Stimulated activated CD4-positive, alpha-beta T cell treated with anti-CD3 and anti-CD28 coated beads, Interleukin-15, amount 100 ng/mL, for 1 hour (primary cell): ENCODE measurements around the gene BEST4.
"Not testable (repeated sequence)": the region's sequence is repeated elsewhere in the genome, so short reads cannot be mapped to it uniquely, and the experiment has no call there.

Source experiments
- DNase-seq, 2 donors: peaks; one replicate each; pipeline ENCODE4 v3.0.0-alpha.2; 2020; ENCODE audit warnings: low read depth in 1 of 2, low spot score in 1 of 2

BEST4 gene

DNA sequence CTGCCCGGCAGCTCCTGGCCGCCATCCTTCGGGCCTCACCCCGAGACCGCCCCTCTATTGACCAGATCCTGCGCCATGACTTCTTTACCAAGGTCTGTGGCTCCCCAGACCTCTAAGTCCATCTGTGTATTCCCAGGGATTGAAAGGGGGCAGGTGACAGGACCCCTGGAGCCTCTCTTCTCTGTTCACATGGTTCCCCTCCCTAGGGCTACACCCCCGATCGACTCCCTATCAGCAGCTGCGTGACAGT, 15.0 kb upstream of the BEST4 start:
- no peak for DNase-seq

DNA sequence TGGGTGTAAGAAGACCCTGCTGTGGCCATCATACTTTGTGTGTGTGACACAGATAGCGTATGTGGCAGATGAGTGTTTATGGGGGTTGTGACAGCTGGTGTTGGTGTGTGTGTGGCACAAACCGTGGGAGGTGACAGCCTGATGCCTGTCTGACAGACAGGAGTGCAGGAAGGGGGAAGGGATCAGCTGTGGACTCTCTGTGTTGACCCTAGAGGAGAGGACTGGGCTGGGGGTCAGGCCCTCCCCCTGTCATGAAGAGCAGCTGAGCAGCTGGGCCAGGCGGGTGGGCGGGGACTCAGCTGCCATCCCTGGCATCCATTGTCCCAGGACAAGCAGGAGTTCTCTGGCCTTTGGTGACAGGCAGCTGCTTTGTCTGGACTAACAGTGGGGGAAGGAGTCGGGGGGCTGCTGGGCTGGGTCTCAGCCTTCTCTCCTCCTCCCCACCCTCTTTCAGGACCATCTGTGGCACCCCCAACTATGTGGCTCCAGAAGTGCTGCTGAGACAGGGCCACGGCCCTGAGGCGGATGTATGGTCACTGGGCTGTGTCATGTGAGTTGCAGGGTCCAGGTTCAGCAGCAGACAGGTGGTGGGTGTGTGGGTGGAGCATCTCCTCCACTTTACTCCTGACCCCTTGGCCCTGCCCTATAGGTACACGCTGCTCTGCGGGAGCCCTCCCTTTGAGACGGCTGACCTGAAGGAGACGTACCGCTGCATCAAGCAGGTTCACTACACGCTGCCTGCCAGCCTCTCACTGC, 14.5 kb upstream of the BEST4 start:
- DNase-seq: no peak

DNA sequence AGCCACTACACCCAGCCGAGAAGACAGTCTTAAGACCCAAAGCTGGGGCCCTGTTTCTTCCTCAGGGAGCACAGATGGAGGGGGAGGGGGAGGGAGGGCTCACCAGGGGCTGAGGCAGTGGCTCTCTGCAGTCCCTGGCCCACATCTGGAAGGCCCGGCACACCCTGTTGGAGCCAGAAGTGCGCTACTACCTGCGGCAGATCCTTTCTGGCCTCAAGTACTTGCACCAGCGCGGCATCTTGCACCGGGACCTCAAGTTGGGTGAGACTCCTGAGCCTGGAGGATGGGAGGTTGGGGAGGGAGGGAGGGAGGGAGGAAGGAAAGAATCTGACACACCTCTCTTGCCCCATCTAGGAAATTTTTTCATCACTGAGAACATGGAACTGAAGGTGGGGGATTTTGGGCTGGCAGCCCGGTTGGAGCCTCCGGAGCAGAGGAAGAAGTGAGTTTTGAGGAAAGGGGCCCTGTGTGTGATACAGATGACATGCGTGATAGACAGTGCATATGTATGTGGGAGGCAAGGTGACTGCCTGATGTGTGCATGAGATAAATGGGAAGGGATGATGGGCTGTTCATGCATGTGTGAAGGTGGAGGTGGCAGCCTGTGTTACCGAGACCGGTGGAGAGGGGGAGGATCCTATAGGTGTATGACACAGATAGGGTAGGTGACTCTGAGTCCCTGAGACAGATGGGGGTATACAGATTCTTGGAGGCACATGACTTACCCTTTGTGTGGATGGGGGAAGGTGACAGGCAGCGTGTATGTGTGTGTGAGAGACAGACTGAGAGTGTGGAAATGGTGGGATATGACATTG, 13.7 kb upstream of the BEST4 start:
- DNase-seq: peak in 1 of 2 donors; percentile 37

DNA sequence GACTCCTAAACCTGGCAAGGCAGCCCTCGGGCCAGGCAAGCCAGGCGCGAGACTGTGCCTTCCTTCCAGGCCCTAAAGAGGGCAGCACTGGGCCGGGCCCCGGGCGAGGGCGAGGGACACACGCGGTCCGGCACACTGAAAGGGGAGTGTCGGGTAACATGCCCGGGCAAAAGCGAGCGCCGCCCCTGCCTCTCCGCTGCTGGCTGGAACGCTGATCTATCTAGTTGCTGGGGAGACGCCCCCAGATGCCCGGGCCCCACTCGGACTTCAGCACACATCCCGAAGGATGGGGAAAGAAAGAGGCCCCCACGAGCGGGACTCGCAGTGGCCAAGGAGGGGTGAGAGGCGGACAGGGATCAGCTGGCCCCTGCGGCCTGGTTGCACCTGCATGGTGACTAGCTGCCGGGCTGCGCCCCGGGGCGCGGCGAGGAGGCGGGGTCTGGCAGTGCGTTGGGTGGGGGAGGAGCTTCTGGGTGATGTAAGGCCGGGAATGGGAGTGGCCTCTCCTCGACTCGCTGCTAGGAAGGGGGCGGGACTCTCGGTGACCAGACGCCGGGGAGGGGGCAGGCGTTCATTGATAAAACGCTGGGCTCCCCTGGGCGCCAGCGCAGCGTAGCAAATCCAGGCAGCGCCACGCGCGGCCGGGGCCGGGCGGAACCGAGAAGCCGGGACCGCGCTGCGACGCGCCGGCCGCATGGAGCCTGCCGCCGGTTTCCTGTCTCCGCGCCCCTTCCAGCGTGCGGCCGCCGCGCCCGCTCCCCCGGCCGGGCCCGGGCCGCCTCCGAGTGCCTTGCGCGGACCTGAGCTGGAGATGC, 12.0 kb upstream of the BEST4 start, which contains the start of gene PLK3:
Gene PLK3 (plus strand): TSS at position 608 of the 815 bp plus-strand sequence. CDS start 87 bp downstream, at position 695.
- peak; percentile 95 to 97 for DNase-seq

DNA sequence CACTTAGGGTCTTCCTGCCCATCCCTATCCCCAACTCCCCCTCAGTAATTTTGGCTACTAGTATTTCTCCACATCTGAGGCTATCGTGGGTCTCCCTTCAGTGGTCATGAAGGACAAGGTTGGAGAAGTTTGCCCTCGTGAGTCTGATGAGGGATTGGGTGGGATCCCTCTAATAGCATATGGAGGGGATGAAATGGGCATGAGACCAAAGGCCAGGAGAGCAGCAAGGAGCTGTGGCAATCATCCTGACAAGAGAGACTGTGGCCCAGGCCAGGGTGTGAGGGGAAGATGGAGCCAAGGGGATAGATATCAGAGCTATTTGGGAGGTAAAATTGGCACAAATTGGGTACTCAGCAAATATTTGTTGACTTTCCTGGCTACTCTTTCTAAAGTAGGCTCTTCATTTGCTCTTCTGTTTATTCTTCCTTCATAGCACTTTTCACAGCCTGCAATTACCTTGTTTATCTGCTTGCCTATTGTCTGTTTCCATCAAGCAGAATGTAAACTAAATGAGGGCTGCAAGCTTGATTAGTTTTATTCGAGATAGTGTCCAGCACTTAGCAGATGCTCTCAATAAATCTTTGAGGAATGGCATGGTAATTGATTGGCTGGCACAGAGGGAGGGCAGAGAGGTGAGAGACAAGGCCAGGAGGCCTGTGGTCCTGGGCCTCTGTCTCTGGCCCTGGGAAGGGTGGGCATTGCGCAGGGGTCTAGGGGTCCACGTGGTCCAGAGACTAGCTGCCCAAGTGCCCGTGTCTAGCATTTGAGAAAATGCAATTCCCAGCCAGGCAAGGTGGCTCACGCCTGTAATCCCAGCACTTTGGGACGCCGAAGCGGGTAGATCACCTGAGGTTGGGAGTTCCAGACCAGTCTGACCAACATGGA, 10.8 kb upstream of the BEST4 start:
- DNase-seq: no peak

DNA sequence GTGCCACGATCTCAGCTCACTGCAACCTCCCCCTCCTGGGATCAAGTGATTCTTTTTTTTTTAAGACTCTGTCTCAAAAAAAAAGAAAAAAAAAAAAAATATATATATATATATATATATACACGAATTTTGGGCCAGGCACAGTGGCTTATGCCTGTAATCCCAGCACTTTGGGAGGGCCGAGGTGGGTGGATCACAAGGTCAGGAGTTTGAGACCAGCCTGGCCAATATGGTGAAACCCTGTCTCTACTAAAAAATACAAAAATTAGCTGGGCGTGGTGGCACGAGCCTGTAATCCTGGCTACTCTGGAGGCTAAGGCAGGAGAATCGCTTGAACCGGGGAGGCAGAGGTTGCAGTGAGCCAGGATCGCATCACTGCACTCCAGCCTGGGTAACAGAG, 9.9 kb upstream of the BEST4 start:
- DNase-seq: not testable (repeated sequence)

DNA sequence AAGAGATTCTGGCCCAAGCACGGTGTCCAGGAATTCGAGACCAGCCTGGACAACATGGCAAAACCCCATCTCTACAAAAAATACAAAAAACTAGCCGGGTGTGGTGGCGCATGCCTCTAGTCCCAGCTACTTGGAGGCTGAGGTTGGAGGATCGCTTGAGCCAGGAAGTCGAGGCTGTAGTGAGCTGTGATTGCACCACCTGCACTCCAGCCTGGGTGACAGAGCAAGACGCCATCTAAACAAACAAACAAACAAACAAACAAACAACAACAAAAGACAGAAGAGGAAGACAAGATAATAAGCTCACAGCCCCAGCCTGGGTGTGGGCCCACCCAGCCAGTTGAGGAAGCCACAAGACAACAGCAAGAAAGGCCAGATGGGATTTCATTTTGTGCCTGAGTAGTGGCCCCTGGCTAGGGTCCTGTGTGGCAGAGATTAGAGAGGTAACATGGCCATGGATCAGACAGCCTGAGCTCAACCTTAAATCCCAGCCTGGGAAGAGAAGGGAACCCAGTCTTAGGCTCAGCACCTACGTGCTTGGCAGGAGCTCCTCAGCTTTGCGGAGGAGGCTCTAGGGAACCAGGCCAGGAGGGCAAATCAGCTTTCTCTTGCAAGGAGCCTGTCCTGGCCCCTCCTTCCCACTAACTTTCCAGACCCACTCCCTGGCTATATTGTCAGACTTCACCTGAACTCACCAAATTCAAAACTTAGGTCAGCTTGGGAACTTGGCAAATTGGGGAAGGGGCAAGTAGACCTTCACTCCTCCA, 4.9 kb upstream of the BEST4 start:
- DNase-seq: no peak

DNA sequence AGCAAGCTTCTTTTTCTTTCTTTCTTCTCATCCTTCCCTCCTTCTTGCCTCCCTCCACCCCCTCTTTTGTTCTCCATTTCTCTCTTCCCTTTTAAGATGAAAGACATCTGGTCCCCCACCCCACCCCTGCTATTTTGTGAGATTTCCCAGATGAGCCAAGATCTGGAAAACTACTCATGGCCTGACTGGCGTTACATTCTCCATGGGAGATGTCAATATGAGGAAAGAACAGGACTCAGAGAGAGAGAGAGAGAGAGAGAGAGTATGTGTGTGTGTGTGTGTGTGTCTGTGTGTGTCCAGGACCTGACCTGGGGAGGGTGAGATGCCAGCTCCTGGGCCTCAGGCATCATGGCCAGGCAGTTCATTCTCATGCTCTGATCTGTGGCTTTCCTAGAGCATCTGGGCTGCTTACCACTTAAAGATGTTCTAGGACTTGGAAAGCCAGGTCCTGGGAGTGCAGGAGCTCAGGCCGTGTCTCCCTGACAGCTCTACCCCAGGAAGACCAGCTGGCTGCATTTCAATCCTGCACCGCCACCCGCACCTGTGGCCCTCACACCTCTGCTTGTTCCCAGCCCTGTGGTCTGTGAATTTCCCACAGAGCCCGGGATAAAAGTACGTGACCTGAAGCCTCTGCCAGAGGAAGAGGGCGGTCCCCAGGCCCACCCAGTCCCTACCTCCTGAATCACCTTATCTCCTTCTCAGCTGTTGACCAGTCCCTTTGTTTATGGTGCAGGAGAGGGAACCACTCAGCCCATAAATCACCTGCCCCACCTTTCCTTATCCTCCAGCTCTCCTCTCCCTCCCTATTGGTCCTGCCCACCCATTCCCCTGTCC, 3.2 kb upstream of the BEST4 start:
- DNase-seq: no peak

DNA sequence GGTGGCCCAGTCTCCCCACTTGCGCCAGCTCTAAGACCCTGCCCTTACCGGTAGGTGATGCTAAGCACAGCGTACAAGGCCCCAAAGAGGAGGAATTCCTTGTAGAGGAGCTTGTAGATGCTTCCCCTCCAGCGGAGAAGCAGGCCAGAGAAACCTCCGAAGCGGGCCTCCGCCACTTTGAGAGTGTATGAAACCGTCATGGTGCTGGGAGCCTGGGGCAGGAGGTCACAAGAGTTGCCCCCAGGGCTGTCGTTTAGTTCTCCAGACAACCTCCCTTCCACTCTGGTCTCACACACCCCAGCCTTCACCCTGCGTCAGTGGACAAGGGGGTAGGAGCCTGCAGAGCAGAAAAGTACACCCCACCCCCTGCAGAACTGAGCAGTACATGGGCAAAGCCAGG, 464 bp downstream of the BEST4 start:
- DNase-seq: no peak

DNA sequence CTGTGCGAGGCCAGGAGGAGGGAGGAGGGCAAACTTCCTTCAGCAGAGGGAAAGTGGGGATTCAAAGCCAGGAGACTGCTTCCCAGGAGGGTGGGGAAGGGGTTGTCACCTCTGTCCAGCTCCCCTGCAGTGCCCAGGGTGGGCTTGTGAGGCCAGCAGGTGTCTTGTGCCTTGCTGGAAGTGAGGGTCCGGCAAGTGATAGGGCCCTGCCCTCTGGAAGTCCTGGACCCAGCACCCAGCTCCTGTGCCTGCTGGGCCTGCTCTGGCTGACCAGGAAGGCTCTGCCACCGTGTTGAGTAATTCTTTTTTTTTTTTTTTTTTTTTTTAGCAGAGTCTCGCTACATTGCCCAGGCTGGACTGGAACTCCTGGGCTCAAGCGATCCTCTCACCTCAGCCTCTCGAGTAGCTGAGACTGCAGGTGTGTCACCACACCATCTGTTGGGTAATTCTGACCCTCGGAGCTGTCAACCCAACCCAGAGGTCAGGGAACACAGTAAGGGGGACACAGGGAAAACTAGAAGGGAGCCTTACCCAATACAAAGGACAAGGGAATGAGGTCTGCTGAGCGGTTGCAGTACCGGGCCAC, 1.0 kb downstream of the BEST4 start:
- DNase-seq: no peak

DNA sequence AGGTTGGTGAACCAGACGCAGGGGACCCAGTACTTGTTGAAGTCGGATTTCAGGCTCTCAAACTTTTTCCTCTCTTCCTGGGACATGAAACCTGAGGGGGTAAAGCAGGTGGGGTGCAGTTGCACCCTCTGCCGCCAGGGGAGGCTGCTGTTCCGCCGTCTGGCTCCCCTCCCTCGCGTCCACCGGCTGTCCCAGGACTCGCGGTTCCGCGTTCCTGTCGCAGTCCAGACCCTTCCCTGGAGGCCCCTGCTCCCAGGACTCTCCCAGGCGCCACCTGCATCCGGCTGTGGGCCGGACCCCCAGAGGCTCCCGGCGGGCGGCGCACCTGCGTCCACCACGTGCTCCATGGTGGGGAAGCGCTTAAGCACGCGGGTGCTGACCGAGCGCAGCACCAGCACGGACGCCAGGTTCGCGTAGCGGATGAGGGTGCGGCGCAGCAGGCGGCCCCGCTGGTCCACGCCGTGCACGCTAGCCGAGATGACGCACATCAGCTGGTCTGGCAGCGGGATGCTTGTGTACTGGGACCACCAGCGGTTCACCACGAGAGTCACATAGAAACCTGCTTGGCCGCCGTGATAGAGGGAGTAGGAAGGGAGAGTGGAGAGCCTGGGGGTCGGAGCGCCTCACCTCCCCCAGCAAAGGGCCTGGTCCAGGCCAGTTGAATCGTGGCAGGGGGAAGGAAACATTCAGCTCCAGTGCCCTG, 1.7 kb downstream of the BEST4 start:
- DNase-seq: peak; percentile 62 to 70

DNA sequence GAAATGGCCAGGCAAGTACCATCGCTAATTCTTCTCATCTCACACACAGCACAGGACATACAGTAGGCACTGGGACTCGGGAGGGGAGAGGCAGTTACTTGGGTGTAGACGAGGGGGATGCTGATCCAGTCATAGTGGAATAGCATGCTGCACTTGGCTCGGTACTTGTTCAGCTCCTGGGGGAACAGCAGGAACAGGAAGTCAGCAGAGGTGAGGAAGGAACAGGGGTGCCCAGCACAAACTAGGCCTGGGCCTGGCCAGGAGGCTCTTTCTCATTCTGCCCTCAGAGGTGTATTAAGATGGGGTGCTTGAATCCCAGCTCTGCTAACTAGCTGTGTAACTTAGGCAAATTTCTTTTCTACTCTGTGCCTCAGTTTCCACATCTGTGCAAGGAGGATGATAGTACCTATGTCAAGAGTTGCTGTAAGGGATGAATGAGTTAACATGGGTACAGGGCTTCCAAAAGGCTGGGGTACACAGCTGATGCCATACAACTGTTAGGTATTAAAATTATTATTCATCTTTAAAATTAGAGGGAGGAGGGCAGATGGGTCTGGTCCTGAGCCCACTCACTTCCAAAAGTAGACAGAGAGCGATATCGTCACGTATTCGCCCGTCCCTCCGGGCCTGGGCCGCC, 2.4 kb downstream of the BEST4 start:
- DNase-seq: no peak

DNA sequence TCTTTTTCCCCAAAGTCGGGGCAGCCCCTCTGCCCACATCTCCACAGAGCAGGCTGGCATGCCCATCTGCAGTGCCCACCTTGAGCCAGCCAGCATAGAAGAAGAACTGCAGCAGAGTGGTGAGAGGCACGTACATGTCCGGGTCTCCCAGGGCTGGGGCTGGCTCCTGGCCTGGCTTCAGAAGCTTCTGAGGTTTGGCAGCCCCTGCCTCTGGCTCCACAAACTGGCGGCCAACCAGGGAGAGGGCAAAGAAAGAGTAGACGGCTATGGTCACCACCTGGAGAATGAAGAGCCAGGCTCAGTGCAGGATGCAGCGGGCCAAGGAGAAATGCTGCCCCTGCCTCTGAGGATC, 3.0 kb downstream of the BEST4 start:
- DNase-seq: no peak

DNA sequence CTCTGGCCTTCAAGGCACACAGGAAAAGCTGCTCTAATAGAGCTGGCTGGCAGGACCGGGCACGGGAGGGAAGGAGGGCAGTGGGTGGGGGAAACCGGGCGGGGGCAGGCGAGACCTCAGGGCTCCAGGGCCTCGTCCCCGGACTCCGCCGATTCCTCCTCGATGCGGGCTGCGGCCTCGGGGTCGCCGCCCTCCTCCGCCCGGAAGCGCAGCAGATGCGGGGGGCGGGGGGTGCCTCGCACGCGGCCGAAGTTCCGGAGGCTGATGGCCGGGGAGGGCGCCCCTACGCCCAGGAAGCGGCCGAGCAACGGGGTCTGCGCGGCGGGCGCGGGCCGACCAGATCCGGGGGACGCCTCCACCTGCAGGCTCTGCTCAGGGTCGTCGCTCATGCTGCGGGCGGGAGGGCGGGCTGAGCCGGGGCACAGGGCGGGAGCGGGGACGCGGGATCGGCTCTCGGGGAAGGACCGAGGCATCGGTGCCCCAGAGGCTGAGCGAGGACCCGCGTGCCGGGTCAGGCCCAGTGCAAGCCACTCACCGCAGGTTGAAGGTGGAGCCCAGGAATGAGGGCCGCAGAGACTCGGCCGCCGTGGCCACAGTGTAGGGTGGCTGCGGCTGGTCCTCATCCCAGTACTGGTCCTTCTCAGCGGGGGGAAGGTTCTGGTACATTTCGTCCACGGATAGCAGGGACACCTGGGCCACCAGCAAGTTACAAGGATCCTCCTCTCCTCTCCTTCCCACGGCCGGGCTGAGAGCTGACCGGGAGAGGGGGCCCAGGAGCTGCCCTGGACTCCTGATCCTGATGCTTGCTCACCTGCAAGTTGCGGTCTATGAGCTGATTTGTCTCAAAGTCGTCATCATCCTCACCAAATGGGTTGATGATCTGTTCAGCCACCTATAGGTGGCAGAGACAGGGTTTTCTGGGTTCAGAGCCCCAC, 3.6 kb downstream of the BEST4 start:
- no peak for DNase-seq

DNA sequence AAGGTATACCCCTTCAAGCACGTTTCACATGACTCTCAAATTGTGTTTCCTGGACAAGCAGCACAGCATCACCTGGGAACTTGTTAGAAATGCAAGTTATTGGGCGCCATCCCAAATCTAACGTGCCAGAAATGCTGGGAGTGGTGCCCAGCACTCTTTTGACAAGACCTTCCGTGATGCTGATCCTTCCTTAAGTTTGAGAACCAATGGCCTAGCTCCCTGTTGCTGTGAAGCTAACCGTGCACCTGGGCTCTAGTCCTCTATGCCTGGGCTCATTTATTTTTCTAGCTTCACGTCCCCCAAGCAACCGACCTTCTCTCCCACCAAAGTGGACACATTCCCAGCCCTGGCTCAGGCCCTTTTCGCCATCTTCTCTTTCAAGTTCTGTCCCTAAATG, 4.3 kb downstream of the BEST4 start:
- no peak for DNase-seq

DNA sequence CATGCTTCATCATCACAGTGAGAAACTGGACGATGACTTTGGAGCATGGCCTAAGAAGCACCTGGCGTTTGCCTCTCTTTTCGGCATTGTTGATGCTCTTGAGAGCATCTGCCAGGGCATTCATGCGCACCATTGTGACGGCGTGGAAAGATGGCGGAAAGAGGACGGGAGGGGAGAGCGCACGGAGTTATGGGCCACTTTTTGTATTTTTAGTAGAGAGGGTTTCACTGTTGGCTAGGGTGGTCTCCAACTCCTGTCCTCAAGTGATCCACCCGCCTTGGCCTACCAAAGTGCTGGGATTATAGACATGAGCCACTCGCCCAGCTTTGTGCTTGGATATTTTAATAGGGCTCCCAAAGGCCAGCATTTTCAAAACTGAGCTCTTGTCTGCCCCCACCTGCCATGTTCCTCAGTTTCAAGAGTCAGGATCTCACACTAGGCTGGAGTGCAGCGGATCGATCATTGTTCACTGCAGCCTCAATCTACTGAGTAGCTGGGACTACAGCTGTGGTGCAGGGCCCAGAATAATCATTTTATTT, 7.3 kb downstream of the BEST4 start:
- no peak for DNase-seq
